Thyroid gland (tissue), 4 donors: Measurements from ENCODE around the gene OPN3. TPM values are rescaled to one million over a fixed set of nuclear protein-coding genes. Genes with fewer than 3 reads are reported as not detected.

Source experiments
- DNase-seq, 2 donors: peaks; one replicate each; pipeline ENCODE4 v3.0.0-alpha.2; 2019
- H3K27ac ChIP-seq, 3 donors: fragments of 200-600 bp; sonication (generic); 1 replicate in 2 of 3; 2 replicates in 1 of 3; pipeline ENCODE4 v1.5.1; 2016 to 2019; ENCODE audit warnings: mild to moderate bottlenecking in 1 of 3, moderate library complexity in 1 of 3
- H3K27me3 ChIP-seq: fragments of 200-600 bp; sonication (generic); one replicate; pipeline ENCODE4 v1.5.1; 2019
- H3K36me3 ChIP-seq, 2 donors: fragments of 200-600 bp; sonication (generic); one replicate each; pipeline ENCODE4 v1.5.1; 2016 to 2019
- H3K4me1 ChIP-seq, 2 donors: fragments of 200-600 bp; sonication (generic); one replicate each; pipeline ENCODE4 v1.5.1; 2017 to 2019
- H3K4me3 ChIP-seq, 3 donors: fragments of 200-600 bp; sonication (generic); replicated peaks in 1 of 3; 1 replicate in 2 of 3; 2 replicates in 1 of 3; pipeline ENCODE4 v1.5.1; 2016; ENCODE audit warnings: mild to moderate bottlenecking in 1 of 3
- H3K9me3 ChIP-seq: fragments of 200-600 bp; sonication (generic); one replicate; pipeline ENCODE4 v1.5.1; 2017
- POLR2A ChIP-seq, 2 donors: fragments of 450-650 bp; IDR thresholded peaks; one replicate each; pipeline ENCODE4 v1.6.1; 2017; ENCODE audit warnings: antibody characterized with exemption in 2 of 2, mild to moderate bottlenecking in 2 of 2, moderate library complexity in 1 of 2
- WGBS, 2 donors: methylation state at CpG; one replicate each; pipeline ENCODE4 v1.1.5; 2017; 5-methylcytosine and 5-hydroxymethylcytosine counted together
- intact Hi-C: fragments of 100-400 bp; cut with DNase I; formaldehyde crosslinking; loops from one replicate; pipeline ENCODE4 v1.15.1; 2023
- total RNA-seq, 4 donors: library from RNA; depleted of rRNA; stranded (reverse); fragments of >200 nt; gene quantifications; one replicate each; pipeline ENCODE4 v1.2.3, GENCODE V29; 2016
- TF ChIP-seq, protein P1 (sequence below), 6 experiments: fragments of 200-600 bp in 3 of 6; fragments of 450-650 bp in 3 of 6; sonication (generic) in 3 of 6; IDR thresholded peaks; one replicate each; pipeline ENCODE4 v1.5.1; 2016 to 2019; ENCODE audit warnings: antibody characterized with exemption in 6 of 6, mild to moderate bottlenecking in 2 of 6, inconsistent platforms in 1 of 6, moderate library complexity in 1 of 6

Gene OPN3
- total RNA-seq, 4 donors from 2014 or later: 19.2 to 45.0 (median 31.3) TPM

GRCh38 chr1:241641773-241642592 lies 1.8 kb upstream of the OPN3 start:
- intact Hi-C loops: loop anchor here (5.0 kb wide), 1 partner anchor 110 kb away; the partner anchor contains the start of gene KMO

GRCh38 chr1:241640867-241641622 lies 876 bp upstream of the OPN3 start:
- Histone ChIP-seq H3K27ac (peak overlapping the region in 2 of 3 donors; percentile 65 to 73), H3K4me1 (peaks cover 18 to 27% of the 10 kb centered on the region in 2 donors), H3K9me3 (no peaks in the 10 kb centered on the region), H3K27me3 (no peaks in the 10 kb centered on the region), H3K36me3 (no peaks in the 10 kb centered on the region), H3K4me3 (peak overlapping the region in 1 of 3 donors; percentile 88)
- WGBS, 2 donors: 84 to 89% methylated on average over 9 of the region's 9 CpGs
- no peak for DNase-seq
- TF ChIP-seq POLR2A (IDR thresholded peaks at IDR 0.05): no peak
- TF ChIP-seq, protein P1, sequence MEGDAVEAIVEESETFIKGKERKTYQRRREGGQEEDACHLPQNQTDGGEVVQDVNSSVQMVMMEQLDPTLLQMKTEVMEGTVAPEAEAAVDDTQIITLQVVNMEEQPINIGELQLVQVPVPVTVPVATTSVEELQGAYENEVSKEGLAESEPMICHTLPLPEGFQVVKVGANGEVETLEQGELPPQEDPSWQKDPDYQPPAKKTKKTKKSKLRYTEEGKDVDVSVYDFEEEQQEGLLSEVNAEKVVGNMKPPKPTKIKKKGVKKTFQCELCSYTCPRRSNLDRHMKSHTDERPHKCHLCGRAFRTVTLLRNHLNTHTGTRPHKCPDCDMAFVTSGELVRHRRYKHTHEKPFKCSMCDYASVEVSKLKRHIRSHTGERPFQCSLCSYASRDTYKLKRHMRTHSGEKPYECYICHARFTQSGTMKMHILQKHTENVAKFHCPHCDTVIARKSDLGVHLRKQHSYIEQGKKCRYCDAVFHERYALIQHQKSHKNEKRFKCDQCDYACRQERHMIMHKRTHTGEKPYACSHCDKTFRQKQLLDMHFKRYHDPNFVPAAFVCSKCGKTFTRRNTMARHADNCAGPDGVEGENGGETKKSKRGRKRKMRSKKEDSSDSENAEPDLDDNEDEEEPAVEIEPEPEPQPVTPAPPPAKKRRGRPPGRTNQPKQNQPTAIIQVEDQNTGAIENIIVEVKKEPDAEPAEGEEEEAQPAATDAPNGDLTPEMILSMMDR (IDR thresholded peaks at IDR 0.05): no peak
- intact Hi-C loops: loop anchor here (5.0 kb wide), 1 partner anchor 109 kb away; the partner anchor contains the start of gene KMO

More at GRCh38 chr1:241641773-241642592, 1.8 kb upstream of the OPN3 start:
- Histone ChIP-seq H3K36me3 (no peaks in the 10 kb centered on the region), H3K9me3 (no peaks in the 10 kb centered on the region), H3K4me1 (peaks cover 18 to 20% of the 10 kb centered on the region in 2 donors), H3K4me3 (no peak overlapping the region), H3K27ac (no peak overlapping the region), H3K27me3 (no peaks in the 10 kb centered on the region)
- DNase-seq: no peak
- WGBS, 2 donors: 88 to 89% methylated on average over 12 of the region's 12 CpGs
- no peak for TF ChIP-seq POLR2A (IDR thresholded peaks at IDR 0.05)
- TF ChIP-seq, protein P1 (IDR thresholded peaks at IDR 0.05): no peak

DNA sequence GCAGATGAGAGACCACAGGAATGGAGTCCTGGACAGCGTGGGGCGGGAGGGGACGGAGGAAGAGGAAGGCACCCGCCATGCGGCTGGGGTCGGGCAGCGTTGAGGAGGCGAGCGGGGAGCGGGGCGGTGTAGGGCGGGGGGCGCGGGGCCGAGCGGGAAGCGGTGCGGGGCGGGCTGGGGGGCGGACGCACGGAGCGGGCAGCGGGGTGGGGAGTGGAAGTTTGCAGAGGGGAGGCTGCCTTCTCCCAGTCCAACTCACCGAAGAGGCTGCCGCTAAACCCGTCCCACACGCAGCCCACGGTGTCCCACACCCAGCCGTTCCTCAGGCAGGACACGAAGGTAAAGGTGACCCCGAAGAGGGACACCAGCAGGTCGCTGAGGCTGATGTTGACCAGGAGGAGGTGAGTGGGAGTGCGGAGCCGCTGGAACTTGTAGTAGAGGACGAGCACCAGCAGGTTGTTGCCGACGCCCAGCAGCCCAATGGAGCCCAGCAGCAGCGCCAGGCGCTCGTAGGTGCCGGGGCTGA lies 483 bp downstream of the OPN3 start:
- Histone ChIP-seq H3K4me3 (peak overlapping the region; percentile 38 to 88 (median 61)), H3K4me1 (peaks cover 18 to 27% of the 10 kb centered on the region in 2 donors), H3K27ac (peak overlapping the region in 2 of 3 donors; percentile 54 to 71), H3K9me3 (no peaks in the 10 kb centered on the region), H3K36me3 (no peaks in the 10 kb centered on the region), H3K27me3 (no peaks in the 10 kb centered on the region)
- no peak for TF ChIP-seq POLR2A (IDR thresholded peaks at IDR 0.05)
- TF ChIP-seq, protein P1 (IDR thresholded peaks at IDR 0.05): peak in 1 of 6 experiments; percentile 6
- peak in 1 of 2 donors; percentile 35 for DNase-seq
- 0% methylated on average over 10 to 20 of the region's 42 CpGs for WGBS, 2 donors
- intact Hi-C loops: loop anchor here (5.0 kb wide), 1 partner anchor 107 kb away; the partner anchor contains the start of gene KMO

GRCh38 chr1:241638909-241639622 lies 1.1 kb downstream of the OPN3 start:
- H3K4me3 ChIP-seq: peak overlapping the region in 2 of 3 donors; percentile 61 to 88
- no peaks in the 10 kb centered on the region for H3K36me3 ChIP-seq
- no peak for TF ChIP-seq POLR2A (IDR thresholded peaks at IDR 0.05)
- TF ChIP-seq, protein P1 (IDR thresholded peaks at IDR 0.05): no peak
- 10 to 13% methylated on average over 11 of the region's 11 CpGs for WGBS, 2 donors
- DNase-seq: no peak
- intact Hi-C loops: no loop called here
- H3K27me3 ChIP-seq: no peaks in the 10 kb centered on the region
- peak overlapping the region in 1 of 3 donors; percentile 71 for H3K27ac ChIP-seq
- no peaks in the 10 kb centered on the region for H3K9me3 ChIP-seq
- peaks cover 18 to 27% of the 10 kb centered on the region in 2 donors for H3K4me1 ChIP-seq
